ENCODE measurements around the gene ITGB3BP. TPM values are rescaled to one million over a fixed set of nuclear protein-coding genes. Genes with fewer than 3 reads are reported as not detected.
A peak's percentile ranks its signal among the peaks of the same experiment; 100 is the strongest.

The ITGB3BP gene
- total RNA-seq, 1 experiment from 2014 or later: 44.8 TPM

DNA sequence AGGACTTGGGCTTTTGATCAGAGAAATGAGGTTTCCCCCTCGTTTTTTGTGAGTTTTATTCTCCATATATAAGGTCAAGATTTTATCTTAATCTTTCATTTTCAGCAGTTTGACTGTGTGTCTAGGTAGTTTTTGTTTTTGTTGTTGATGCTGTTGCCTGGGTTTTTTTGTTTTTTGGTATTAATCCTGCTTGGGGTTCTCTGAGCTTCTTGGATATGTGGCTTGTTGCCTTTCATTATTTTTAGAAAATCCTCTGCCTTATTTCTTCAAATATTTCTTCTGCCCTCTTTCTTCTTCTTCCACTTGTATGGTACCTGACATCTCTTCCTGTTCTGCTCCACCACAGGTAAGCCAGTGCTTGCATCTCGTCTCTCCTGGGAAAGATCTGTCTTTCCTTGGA, 25.3 kb upstream of the ITGB3BP start:
- CTCF ChIA-PET: no interaction called here
- POLR2A ChIA-PET (ENCODE audit: unreplicated experiment): no interaction called here
- no peaks in the 10 kb centered on the region for H3K9me3 ChIP-seq (ENCODE audit: low read length)
- no peaks in the 10 kb centered on the region for H3K4me1 ChIP-seq (ENCODE audit: insufficient read depth, low read length)
- no peak for TF ChIP-seq EZH2 (IDR thresholded peaks at IDR 0.05; ENCODE audit: low read length, unreplicated experiment)
- TF ChIP-seq EZH2phosphoT487 (IDR thresholded peaks at IDR 0.05; ENCODE audit: borderline replicate concordance, low read length): no peak
- TF ChIP-seq, protein P1, sequence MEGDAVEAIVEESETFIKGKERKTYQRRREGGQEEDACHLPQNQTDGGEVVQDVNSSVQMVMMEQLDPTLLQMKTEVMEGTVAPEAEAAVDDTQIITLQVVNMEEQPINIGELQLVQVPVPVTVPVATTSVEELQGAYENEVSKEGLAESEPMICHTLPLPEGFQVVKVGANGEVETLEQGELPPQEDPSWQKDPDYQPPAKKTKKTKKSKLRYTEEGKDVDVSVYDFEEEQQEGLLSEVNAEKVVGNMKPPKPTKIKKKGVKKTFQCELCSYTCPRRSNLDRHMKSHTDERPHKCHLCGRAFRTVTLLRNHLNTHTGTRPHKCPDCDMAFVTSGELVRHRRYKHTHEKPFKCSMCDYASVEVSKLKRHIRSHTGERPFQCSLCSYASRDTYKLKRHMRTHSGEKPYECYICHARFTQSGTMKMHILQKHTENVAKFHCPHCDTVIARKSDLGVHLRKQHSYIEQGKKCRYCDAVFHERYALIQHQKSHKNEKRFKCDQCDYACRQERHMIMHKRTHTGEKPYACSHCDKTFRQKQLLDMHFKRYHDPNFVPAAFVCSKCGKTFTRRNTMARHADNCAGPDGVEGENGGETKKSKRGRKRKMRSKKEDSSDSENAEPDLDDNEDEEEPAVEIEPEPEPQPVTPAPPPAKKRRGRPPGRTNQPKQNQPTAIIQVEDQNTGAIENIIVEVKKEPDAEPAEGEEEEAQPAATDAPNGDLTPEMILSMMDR (conservative IDR thresholded peaks at IDR 0.05; ENCODE audit: low read depth, low read length): no peak
- H2AFZ ChIP-seq (ENCODE audit: low read length): no peak overlapping the region
- ATAC-seq: no peak
- no peaks in the 10 kb centered on the region for H3K9me2 ChIP-seq (replicated peaks; ENCODE audit: low read length)
- H3K27me3 ChIP-seq (ENCODE audit: low read length): no peaks in the 10 kb centered on the region
- no peak overlapping the region for H3K4me3 ChIP-seq (ENCODE audit: low read length)
- BruUV-seq (replicated peaks): no TSS peak
- no peak overlapping the region for H3K27ac ChIP-seq (ENCODE audit: low read length)
- no peaks in the 10 kb centered on the region for H4K20me1 ChIP-seq (ENCODE audit: low read length)
- H3F3A ChIP-seq (ENCODE audit: low read length, unreplicated experiment): no peaks in the 10 kb centered on the region
- no peak overlapping the region for H3K9ac ChIP-seq (ENCODE audit: low read length)
- intact Hi-C loops (cut with micrococcal nuclease): no loop called here
- no peaks in the 10 kb centered on the region for H3K36me3 ChIP-seq (ENCODE audit: low read depth, low read length)
- no peak overlapping the region for H3K4me2 ChIP-seq (ENCODE audit: low read length)
- no peaks in the 10 kb centered on the region for H3K79me2 ChIP-seq (ENCODE audit: low read length)
- no peak for DNase-seq

DNA sequence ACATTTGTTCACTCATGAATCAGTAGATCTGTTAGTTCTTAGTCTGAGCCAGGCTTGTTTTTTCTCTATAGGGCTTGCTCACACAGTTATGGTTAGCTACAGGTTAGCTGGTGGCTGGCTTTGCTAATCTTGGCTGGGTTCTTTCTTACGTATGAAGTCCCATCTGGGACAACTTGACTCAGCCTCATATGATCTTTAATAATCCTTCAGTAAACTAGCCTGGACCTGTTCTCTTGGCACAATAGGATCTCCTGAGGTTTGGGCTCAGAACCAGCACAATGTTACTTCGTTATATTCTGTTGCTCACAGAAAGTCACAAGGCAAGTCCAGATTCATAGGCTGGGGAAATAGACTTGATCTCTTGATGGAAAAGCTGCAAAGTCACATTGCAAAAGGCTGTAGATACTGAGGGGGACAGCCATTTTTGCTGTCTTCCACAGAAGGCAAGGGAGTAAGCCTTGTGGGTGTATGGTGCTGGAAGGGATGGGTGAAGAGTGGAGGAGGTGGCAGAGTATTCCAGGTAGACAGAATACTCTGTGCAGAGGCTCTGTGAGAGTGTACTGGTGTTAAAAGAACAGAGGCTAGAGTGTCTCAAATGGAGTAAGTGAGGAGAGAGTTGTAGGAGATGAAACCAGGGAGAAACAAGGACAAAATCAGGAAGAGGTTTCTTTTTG, 24.7 kb upstream of the ITGB3BP start:
- Histone ChIP-seq H3K27ac (ENCODE audit: low read length) (no peak overlapping the region), H3F3A (ENCODE audit: low read length, unreplicated experiment) (no peaks in the 10 kb centered on the region), H3K4me1 (ENCODE audit: insufficient read depth, low read length) (no peaks in the 10 kb centered on the region), H3K9ac (ENCODE audit: low read length) (no peak overlapping the region), H3K4me3 (ENCODE audit: low read length) (no peak overlapping the region), H2AFZ (ENCODE audit: low read length) (no peak overlapping the region), H3K27me3 (ENCODE audit: low read length) (no peaks in the 10 kb centered on the region), H3K36me3 (ENCODE audit: low read depth, low read length) (no peaks in the 10 kb centered on the region), H3K9me2 (replicated peaks; ENCODE audit: low read length) (no peaks in the 10 kb centered on the region), H4K20me1 (ENCODE audit: low read length) (no peaks in the 10 kb centered on the region), H3K4me2 (ENCODE audit: low read length) (no peak overlapping the region), H3K79me2 (ENCODE audit: low read length) (no peaks in the 10 kb centered on the region), H3K9me3 (ENCODE audit: low read length) (no peaks in the 10 kb centered on the region)
- ChIA-PET POLR2A (ENCODE audit: unreplicated experiment) (no interaction called here), CTCF (no interaction called here)
- DNase-seq (no peak), ATAC-seq (peak; percentile 22; the same call in 1 of the 2 replicates)
- BruUV-seq (replicated peaks): no TSS peak
- TF ChIP-seq, protein P1 (conservative IDR thresholded peaks at IDR 0.05; ENCODE audit: low read depth, low read length): no peak
- TF ChIP-seq EZH2 (IDR thresholded peaks at IDR 0.05; ENCODE audit: low read length, unreplicated experiment) (no peak), EZH2phosphoT487 (IDR thresholded peaks at IDR 0.05; ENCODE audit: borderline replicate concordance, low read length) (no peak)
- intact Hi-C loops (cut with micrococcal nuclease): no loop called here

DNA sequence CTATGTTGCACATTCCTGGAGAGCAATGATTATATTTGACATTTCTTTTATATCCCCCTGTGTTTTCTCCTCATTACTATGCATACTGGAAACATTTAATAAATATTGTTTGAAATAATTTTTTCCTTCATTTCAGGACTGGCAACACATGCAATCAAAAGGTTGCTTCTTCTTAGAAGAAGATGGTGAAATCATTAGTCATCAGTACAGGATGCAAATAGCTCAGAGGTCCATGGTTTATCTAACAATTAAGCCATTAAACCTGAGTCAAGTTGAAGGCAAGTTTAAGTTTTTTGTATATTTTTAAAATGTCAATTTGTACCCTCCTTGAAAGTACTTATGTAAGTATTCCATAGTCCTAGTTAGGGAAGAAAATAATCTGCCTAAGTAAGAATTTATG, 22.8 kb upstream of the ITGB3BP start:
- intact Hi-C loops (cut with micrococcal nuclease): no loop called here
- no peak overlapping the region for H3K27ac ChIP-seq (ENCODE audit: low read length)
- DNase-seq: peak; percentile 14

More for the DNA sequence above, 22.8 kb upstream of the ITGB3BP start:
- H3K79me2 ChIP-seq (ENCODE audit: low read length): no peaks in the 10 kb centered on the region
- H2AFZ ChIP-seq (ENCODE audit: low read length): no peak overlapping the region
- H3K4me1 ChIP-seq (ENCODE audit: insufficient read depth, low read length): no peaks in the 10 kb centered on the region
- no peaks in the 10 kb centered on the region for H3F3A ChIP-seq (ENCODE audit: low read length, unreplicated experiment)
- no peak overlapping the region for H3K4me3 ChIP-seq (ENCODE audit: low read length)
- H3K9me3 ChIP-seq (ENCODE audit: low read length): no peaks in the 10 kb centered on the region
- H3K27me3 ChIP-seq (ENCODE audit: low read length): no peaks in the 10 kb centered on the region
- H4K20me1 ChIP-seq (ENCODE audit: low read length): no peaks in the 10 kb centered on the region
- ATAC-seq: no peak
- H3K4me2 ChIP-seq (ENCODE audit: low read length): no peak overlapping the region
- ChIA-PET POLR2A (ENCODE audit: unreplicated experiment) (interaction anchor here (0.6 kb wide), 1 partner anchor 32 kb away, joined by 3 read pairs; no protein-coding TSS in a partner anchor), CTCF (no interaction called here)
- H3K9me2 ChIP-seq (replicated peaks; ENCODE audit: low read length): no peaks in the 10 kb centered on the region
- no peak for TF ChIP-seq EZH2 (IDR thresholded peaks at IDR 0.05; ENCODE audit: low read length, unreplicated experiment)
- TF ChIP-seq, protein P1 (conservative IDR thresholded peaks at IDR 0.05; ENCODE audit: low read depth, low read length): no peak
- no peak for TF ChIP-seq EZH2phosphoT487 (IDR thresholded peaks at IDR 0.05; ENCODE audit: borderline replicate concordance, low read length)
- BruUV-seq (replicated peaks): no TSS peak
- H3K36me3 ChIP-seq (ENCODE audit: low read depth, low read length): no peaks in the 10 kb centered on the region
- H3K9ac ChIP-seq (ENCODE audit: low read length): no peak overlapping the region
